GM12875 (cell line): ENCODE results near the gene WDR17.

ENCODE experiments used
- H3K4me3 ChIP-seq: one replicate; pipeline ENCODE4 v1.5.1; 2011; ENCODE audit warnings: low read depth, low read length, control low read depth
- CTCF ChIP-seq: IDR thresholded peaks from 2 replicates; pipeline ENCODE4 v1.5.1; 2011; ENCODE audit warnings: low read depth, mild to moderate bottlenecking, control low read depth, inconsistent platforms, low read length, moderate library complexity, borderline replicate concordance; ENCODE audit not compliant: insufficient read depth

WDR17 gene

GRCh38 chr4:176134670-176135069 lies 69.0 kb downstream of the WDR17 start:
- no peak for TF ChIP-seq CTCF
- no peak overlapping the region for H3K4me3 ChIP-seq

GRCh38 chr4:176137631-176138030 lies 72.0 kb downstream of the WDR17 start:
- no peak for TF ChIP-seq CTCF
- H3K4me3 ChIP-seq = no peak overlapping the region

GRCh38 chr4:176139518-176139917 lies 73.9 kb downstream of the WDR17 start:
- H3K4me3 ChIP-seq = no peak overlapping the region
- no peak for TF ChIP-seq CTCF

- TF ChIP-seq CTCF = no peak
- no peak overlapping the region for H3K4me3 ChIP-seq
These were observed 76.6 kb downstream of the WDR17 start for GRCh38 chr4:176142253-176142652.

GRCh38 chr4:176149680-176150355 lies 84.2 kb downstream of the WDR17 start:
- no peak overlapping the region for H3K4me3 ChIP-seq
- TF ChIP-seq CTCF = no peak

GRCh38 chr4:176150356-176150682 lies 84.7 kb downstream of the WDR17 start:
- no peak overlapping the region for H3K4me3 ChIP-seq
- no peak for TF ChIP-seq CTCF

GRCh38 chr4:176150704-176151103 lies 85.1 kb downstream of the WDR17 start:
- no peak for TF ChIP-seq CTCF
- H3K4me3 ChIP-seq = no peak overlapping the region
